K562 (cell line): ENCODE results near the gene IFNGR2. TPM values are rescaled to one million over a fixed set of nuclear protein-coding genes. Genes with fewer than 3 reads are reported as not detected.

Experiments
- AFF4 ChIP-seq: sonication (generic); formaldehyde crosslinking; IDR thresholded peaks from 2 replicates; pipeline ENCODE4 v1.8.0; 2023; ENCODE audit warnings: mild to moderate bottlenecking, missing genetic modification reagents
- BCOR ChIP-seq: fragments of 450-650 bp; IDR thresholded peaks from 2 replicates; pipeline ENCODE4 v1.6.1; 2016
- CAMTA2 ChIP-seq: fragments of 250-450 bp; sonication (Bioruptor Pico); conservative IDR thresholded peaks from 2 replicates; pipeline ENCODE4 v1.5.1; 2022
- CREM ChIP-seq: IDR thresholded peaks from 2 replicates; pipeline ENCODE4 v1.6.1; 2014; ENCODE audit warnings: antibody characterized with exemption, low read depth
- DEAF1 ChIP-seq: fragments of 450-650 bp; formaldehyde crosslinking; IDR thresholded peaks from 2 replicates; pipeline ENCODE4 v1.4.0; 2020; ENCODE audit warnings: mild to moderate bottlenecking, moderate library complexity
- EHMT2 ChIP-seq: fragments of 450-650 bp; IDR thresholded peaks from 2 replicates; pipeline ENCODE4 v1.6.1; 2018; ENCODE audit warnings: antibody characterized with exemption
- ETV6 ChIP-seq, 3 experiments: fragments of 150-350 bp in 1 of 3; sonication (generic) in 1 of 3; formaldehyde crosslinking in 1 of 3; IDR thresholded peaks; 2 replicates each; pipeline versions ENCODE4 v1.6.1 to v1.8.0; 2014 to 2022; ENCODE audit warnings: borderline replicate concordance in 2 of 3, low read depth in 2 of 3, antibody characterized with exemption in 1 of 3, low read length in 1 of 3, mild to moderate bottlenecking in 1 of 3, missing genetic modification reagents in 1 of 3
- HES1 ChIP-seq: fragments of 450-650 bp; IDR thresholded peaks from 2 replicates; pipeline ENCODE4 v1.6.1; 2016; ENCODE audit warnings: low read depth, mild to moderate bottlenecking, moderate library complexity
- MEIS2 ChIP-seq: fragments of 450-650 bp; IDR thresholded peaks from 2 replicates; pipeline ENCODE4 v1.6.1; 2014; ENCODE audit warnings: mild to moderate bottlenecking; ENCODE audit not compliant: partially characterized antibody
- MNT ChIP-seq, 2 experiments: fragments of 450-650 bp; conservative IDR thresholded peaks; 2 replicates each; pipeline ENCODE4 v1.6.1; 2017; ENCODE audit warnings: mild to moderate bottlenecking in 2 of 2, moderate library complexity in 2 of 2
- NCOA2 ChIP-seq, 2 experiments: fragments of 450-650 bp; IDR thresholded peaks; 2 replicates each; pipeline ENCODE4 v1.6.1; 2018; ENCODE audit warnings: mild to moderate bottlenecking in 2 of 2, moderate library complexity in 1 of 2; ENCODE audit not compliant: partially characterized antibody in 2 of 2
- NFRKB ChIP-seq: fragments of 450-650 bp; IDR thresholded peaks from 2 replicates; pipeline ENCODE4 v1.6.1; 2016; ENCODE audit warnings: low read depth
- PCBP1 ChIP-seq: fragments of 200-400 bp; formaldehyde crosslinking; IDR thresholded peaks from 2 replicates; pipeline ENCODE4 v1.6.1; 2018; ENCODE audit warnings: mild to moderate bottlenecking, low read depth, low read length; ENCODE audit not compliant: poor library complexity, severe bottlenecking
- PML ChIP-seq: IDR thresholded peaks from 2 replicates; pipeline ENCODE4 v1.6.1; 2012; ENCODE audit warnings: low read length, inconsistent platforms
- TFAM ChIP-seq: fragments of 250-450 bp; sonication (Bioruptor Pico); conservative IDR thresholded peaks from 2 replicates; pipeline ENCODE4 v1.5.0; 2021; ENCODE audit warnings: mild to moderate bottlenecking, moderate library complexity
- ZBTB12 ChIP-seq: fragments of 250-450 bp; sonication (Bioruptor Pico); IDR thresholded peaks from 2 replicates; pipeline ENCODE4 v1.4.0; 2020
- ZFP36 ChIP-seq: fragments of 150-350 bp; IDR thresholded peaks from 2 replicates; pipeline ENCODE4 v1.6.1; 2018; ENCODE audit warnings: low read length, low read depth; ENCODE audit not compliant: partially characterized antibody
- ZNF444 ChIP-seq: fragments of 250-450 bp; sonication (Bioruptor Pico); IDR thresholded peaks from 2 replicates; pipeline ENCODE4 v1.4.0; 2020; ENCODE audit warnings: mild to moderate bottlenecking, moderate library complexity
- ZNF75A ChIP-seq: fragments of 450-650 bp; formaldehyde crosslinking; IDR thresholded peaks from 2 replicates; pipeline ENCODE4 v1.4.0; 2020; ENCODE audit warnings: mild to moderate bottlenecking
- polyA plus RNA-seq, 8 experiments: library from polyadenylated mRNA; depleted of rRNA in 4 of 8; stranded (reverse) in 5 of 8; unstranded in 3 of 8; fragments of >200 nt; fragmentation: Nextera tagmentation in 2 of 8; fragmentation: Illumina TruSeq in 1 of 8; extraction: Ambion mirVana in 2 of 8; extraction: Trizol in 1 of 8; gene quantifications; 2 replicates each; pipeline versions ENCODE4 v1.2.1 to v1.2.3, GENCODE V29; 2011 to 2014; ENCODE audit warnings: inconsistent platforms in 1 of 8, missing spikeins in 1 of 8
- total RNA-seq, 7 experiments: library from RNA; depleted of rRNA in 6 of 7; stranded (reverse); fragments of >200 nt in 6 of 7; fragmentation: Illumina TruSeq in 2 of 7; extraction: Trizol in 2 of 7; gene quantifications; 2 replicates each; pipeline versions ENCODE4 v1.2.1 to v1.2.3, GENCODE V29; 2011 to 2021; ENCODE audit warnings: low replicate concordance in 1 of 7

The IFNGR2 gene
- total and polyA plus RNA-seq, 9 of the 15 experiments (the other 6 are each of a cell fraction or from before 2014, with no cell fraction given), result 6.7 to 58.0 (median 28.5) TPM

GRCh38 chr21:33368124-33368523 lies 35.1 kb upstream of the IFNGR2 start (continued):
- 0 out of 2 replicates have a peak, but pooled peaks have one; percentile 51 for TF ChIP-seq AFF4 (CRISPR knock-in tag)
- TF ChIP-seq ZBTB12, result no peak
- TF ChIP-seq NCOA2 (IDR thresholded peaks at IDR 0.05; ENCODE audit: partially characterized antibody in 2 of 2), result no peak
- TF ChIP-seq ZNF75A, result peak; percentile 82
- no peak for TF ChIP-seq PCBP1
- TF ChIP-seq MNT (conservative IDR thresholded peaks at IDR 0.05), result 0 out of 4 replicates have a peak, but pooled peaks of 1 of the 2 experiments have one; percentile 16
- peak; percentile 83 for TF ChIP-seq BCOR
- TF ChIP-seq TFAM (CRISPR knock-in tag), result no peak
- 0 out of 2 replicates have a peak, but pooled peaks have one; percentile 24 for TF ChIP-seq HES1
- no peak for TF ChIP-seq NFRKB
- TF ChIP-seq PML, result no peak
- TF ChIP-seq DEAF1, result no peak
- TF ChIP-seq ZNF444 (CRISPR knock-in tag), result no peak
- peak; percentile 29; the same call in 1 of the 2 replicates for TF ChIP-seq CREM
- TF ChIP-seq ETV6 (IDR thresholded peaks at IDR 0.05; ENCODE audit: borderline replicate concordance in 1 of 2, low read depth in 2 of 2, low read length in 1 of 2), result no peak
- no peak for TF ChIP-seq ETV6 (CRISPR knock-in tag; IDR thresholded peaks at IDR 0.05; ENCODE audit: borderline replicate concordance)
- TF ChIP-seq ZFP36, result peak; percentile 12
- TF ChIP-seq CAMTA2 (CRISPR knock-in tag), result no peak
- no peak for TF ChIP-seq MEIS2
- peak; percentile 38; the same call in 1 of the 2 replicates for TF ChIP-seq EHMT2
